NCI-H1694 (cell line): ENCODE measurements around the gene ELFN1.

ENCODE experiments used
- DNase-seq: peaks from one replicate; lab custom pipeline; 2025; lab: John Stamatoyannopoulos, UW

ELFN1 gene

DNA sequence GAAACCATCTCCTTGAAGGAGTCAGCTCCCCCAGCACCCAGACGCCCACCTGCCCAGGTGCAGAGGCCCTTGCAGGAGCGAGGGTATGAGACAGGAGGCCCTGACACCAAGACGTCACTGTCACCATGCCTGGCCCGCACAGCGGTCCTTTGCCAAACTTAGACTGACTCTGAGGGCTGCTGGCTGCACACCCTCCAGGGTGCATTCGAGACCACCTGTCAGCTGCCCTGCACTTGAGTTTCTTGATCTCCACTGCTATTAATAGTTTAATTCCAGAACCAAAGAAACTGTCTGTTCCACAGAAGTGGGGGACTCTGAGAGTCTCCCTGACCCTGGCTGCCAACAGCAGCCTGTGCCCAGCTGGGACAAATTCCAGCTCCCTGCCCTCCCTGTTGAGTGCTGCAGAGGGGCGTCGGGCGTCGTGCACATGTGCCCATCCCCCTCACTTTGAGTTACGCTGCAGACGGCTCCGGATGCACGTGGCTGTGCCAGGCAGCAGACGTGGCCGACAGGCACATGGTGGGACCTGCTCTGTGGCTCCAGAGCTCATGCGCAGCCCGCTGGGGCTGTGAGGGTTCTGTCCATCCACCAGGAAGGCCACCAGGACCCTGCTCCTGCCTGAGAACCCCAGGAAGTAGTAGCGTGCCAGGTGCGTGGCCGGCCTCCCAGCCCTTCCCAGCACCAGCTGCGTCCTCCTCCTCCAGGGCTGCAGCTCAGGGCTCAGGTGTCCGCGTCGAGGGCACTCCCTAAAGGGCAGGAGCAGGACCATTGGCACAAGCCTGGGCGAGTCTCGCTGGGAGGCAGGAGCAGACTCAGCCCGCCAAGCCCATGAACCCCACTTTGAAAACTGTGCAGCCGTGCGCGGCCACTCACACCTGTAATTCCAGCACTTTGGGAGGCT lies 24.8 kb downstream of the ELFN1 start:
- DNase-seq: no peak

DNA sequence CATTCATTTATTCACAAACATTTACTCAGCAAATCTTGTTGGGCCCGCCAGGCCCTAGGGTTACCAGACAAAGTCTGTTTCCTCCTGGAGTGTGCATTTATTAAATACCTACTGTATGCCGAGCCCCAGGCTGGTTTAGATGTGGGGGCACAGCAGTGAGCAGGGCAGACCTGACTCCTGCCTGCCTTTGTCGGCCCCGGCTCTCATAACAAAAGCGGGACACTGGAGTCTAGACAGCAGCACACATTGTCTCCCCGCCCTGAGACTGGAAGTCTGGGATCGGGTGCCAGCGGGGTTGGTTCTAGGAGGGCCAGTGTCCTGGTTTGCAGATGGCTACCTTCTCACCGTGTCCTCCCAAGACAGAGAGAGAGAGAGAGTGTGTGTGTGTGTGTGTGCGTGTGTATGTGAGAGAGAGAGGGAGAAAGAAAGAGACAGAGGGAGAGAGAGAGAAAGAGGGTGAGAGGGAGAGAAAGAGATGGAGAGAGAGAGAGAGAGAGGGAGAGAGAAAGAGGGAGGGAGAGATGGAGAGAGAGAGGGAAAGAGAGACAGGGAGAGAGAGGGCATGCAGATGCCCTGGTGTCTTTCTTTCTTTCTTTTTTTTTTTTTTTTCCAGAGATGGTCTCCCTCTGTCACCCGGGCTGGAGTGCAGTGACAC lies 25.9 kb downstream of the ELFN1 start:
- no peak for DNase-seq

- DNase-seq: no peak
Measured at GRCh38 chr7:1696671-1697498, 26.8 kb downstream of the ELFN1 start.

- no peak for DNase-seq
Measured at GRCh38 chr7:1697499-1698125, 27.5 kb downstream of the ELFN1 start.

DNA sequence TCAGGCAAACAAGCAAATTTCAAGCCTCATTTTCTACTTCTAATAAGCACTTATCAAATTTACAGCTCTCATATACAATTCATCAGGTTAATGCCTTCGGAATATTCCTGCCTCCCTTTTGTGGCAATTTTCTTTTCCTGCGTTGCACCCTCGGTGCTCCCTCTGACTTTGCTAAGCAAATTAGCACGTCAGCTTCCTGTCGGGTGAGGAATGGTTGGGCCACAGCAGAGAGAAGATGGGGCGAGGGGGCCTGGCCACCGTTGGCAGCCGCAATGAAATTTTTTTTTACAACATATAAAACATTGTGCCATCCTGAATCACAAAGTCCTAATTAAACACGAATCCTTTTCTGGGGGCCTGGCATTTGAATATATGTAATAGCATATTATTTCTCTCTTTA lies 28.1 kb downstream of the ELFN1 start:
- no peak for DNase-seq

DNA sequence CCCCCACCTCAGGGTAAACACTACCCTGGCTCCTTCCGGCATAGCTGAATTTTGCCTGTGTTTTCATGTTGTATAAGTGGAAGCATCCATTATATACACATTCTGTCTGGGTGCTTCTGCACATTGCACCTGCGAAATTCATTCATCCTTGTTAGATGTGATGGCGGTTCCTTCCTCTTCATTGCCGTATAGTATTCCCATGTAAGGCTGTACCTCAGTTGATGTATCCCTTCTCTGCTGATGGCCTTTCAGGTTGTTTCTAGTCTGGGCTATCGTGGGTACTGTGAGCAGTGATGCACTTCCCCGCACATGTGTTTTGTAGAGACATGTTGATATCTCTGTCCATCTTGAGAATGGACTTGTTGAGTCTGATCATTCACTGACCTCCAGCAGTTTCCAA lies 28.9 kb downstream of the ELFN1 start:
- DNase-seq: no peak

DNA sequence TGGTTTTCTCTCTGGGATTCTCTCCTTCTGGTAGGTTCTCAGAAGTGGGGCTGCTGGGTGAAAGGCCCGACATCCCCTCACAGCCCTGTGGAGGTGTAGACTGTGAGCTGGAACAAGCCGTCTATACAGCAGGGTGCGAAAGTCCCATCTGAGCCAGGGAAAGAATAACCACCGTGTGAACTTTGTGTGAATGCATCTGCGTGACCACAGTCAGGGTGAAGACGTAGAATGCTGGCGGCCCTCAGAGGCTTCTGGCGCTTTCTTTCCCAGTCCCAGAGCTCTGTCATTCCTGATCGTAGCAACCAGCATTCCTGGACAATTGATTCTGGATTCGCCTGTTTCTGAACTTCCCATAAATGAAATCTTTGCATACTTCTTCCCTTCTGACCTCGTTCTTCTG lies 30.0 kb downstream of the ELFN1 start:
- no peak for DNase-seq

- DNase-seq: no peak
Measured at GRCh38 chr7:1700536-1701333, 30.7 kb downstream of the ELFN1 start.

DNA sequence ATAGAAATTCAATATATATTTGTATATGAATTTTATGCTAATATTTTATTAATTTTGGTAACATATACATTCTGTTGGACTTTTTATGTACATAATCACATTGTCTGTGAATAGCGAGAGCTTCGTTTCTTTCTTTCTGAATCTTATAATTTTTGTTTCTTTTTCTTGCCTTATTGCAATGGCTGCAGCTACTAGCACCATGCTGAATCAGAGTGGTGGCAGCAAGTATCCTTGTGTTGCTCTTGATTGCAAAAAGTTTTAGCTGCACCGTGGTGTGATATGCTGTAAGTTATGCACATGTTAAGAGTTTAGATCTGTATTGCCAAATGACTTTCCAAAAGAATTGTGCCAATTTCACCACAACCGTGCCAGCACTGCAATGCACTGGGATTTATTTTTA lies 32.6 kb downstream of the ELFN1 start:
- DNase-seq: no peak

DNA sequence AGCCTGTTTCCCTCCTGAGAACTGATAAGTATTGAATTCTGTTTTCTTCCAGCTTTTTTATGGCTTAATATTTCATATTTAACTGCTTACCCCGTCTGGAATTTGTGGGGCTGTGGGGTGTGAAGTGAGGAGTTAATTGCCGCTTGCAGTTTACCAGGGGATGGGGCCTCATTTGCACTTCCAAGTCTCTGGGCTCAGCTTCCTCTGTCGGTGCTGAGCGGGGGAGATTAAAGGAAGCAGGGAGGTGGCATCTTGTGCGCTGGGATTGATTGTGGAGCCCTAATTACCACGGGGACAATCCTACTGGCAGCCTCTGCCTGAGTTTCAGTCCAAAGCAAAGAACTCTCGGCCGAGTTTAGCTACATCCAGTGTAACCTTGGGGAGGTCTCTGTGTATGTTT lies 33.4 kb downstream of the ELFN1 start:
- DNase-seq: no peak

DNA sequence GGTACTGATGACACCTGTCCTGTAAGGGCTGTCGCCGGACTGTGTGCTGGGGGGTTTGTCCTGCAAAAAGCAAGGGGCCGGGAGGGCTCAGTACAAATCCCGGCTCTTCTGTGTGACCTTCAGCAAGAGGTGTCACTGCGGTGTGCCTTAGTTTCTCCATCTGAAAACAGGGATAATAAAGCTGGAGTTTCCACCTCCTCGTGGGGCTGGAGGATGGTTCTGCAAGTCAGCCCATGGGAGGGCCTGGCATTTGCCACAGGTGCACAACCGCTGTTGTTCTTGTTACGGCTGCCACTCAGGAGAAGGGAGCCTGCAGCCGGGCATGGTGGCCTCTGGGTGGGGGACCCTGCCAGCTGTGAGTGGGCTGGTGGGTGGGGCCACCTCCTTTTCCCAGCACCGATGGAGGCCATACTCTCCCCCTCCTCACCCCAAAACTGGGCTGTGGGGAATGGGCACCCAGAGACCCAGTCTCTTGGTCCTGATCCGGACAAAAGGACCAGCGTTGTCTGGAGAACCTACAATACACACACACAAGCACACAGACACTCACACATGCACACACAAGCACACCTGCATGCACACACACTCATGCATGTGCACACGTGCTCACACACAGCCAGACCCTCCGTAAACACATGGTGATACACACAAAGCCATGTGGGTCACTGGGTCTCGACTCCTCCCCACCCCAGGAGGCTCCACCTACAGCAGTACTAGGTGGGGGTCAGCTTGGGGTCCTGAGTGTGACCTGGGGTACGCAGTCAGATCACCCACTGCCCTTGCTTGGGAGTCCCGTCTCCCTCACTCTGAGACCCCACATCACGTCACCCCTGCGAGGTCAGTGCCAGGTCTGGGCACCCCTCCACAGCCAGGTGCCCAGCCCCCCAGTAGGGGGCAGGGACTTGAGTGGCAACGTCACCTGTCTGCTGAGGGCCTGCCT lies 34.1 kb downstream of the ELFN1 start:
- no peak for DNase-seq

DNA sequence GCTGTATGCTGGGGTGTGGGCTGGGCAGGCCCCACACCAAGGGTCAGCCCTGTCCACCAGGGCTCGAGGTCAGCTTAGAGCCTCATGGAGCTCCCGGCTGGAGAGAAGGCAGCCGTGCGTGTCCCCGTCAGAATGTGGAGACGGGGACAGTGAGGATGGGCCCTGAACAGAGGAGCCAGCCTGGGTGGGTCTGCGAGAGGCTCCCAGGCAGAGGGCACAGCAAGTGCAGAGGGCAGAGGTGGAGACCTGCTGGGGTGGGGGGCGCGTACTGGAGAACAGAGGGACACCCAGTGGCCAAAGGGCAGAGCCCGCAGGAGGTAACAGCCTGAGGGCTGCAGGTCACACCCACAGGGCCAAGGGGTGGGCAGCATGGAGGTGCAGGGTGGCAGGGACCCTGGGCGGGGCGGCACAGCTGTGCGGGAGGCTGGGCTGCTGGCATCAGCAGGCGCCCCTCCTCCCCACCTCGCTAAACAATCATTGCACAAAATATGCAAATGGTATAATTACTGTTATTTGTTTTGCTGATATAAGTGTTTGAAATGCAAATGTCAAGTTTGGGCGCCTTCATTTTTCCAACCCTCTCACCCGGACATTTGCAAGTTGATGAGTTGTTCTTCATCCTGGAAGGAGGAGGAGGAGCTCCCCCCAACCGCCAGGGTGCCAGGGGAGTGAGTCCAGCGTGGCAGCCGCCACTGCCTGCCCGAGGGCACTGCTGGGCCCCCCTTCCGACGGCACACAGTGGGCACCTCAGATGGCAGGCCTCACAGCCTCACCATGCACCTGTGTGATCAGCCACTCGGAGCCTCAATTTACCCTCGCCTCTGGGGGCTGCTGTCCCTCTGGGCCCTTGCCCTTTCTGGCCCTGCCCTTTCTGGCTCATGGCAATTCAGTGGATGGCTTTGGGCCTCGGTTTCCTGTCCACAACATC lies 35.0 kb downstream of the ELFN1 start:
- DNase-seq: no peak

- DNase-seq: no peak
Measured at GRCh38 chr7:1705856-1706255, 35.8 kb downstream of the ELFN1 start.

DNA sequence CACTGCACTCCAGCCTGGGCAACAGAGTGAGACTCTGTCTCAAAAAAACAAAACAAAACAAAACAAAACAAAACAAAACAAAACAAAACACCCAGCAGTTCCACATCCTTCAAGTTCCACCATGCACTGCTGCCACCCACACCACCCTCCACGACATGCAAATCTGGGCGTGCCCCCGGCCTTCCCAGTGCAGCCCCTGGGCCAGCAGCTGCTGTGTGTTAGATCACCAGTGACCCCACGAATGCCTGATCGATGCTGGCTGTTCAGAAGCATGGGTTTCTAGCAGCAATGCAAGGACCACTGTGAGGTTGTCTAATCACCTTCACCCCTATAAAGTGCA lies 36.3 kb downstream of the ELFN1 start:
- no peak for DNase-seq

GRCh38 chr7:1706721-1707613 lies 36.9 kb downstream of the ELFN1 start:
- DNase-seq: no peak

- DNase-seq: no peak
Measured at GRCh38 chr7:1707756-1708595, 37.9 kb downstream of the ELFN1 start.

- no peak for DNase-seq
Measured at GRCh38 chr7:1708596-1709251, 38.6 kb downstream of the ELFN1 start.
